ENCODE measurements around the gene TMA7. TPM values are rescaled to one million over a fixed set of nuclear protein-coding genes. Genes with fewer than 3 reads are reported as not detected.

Gene TMA7
- polyA plus RNA-seq, 1 experiment = 53.8 TPM

- peaks cover 3% of the 10 kb centered on the region; the same call in 1 of the 2 replicates for H3K36me3 ChIP-seq (ENCODE audit: control insufficient read depth, insufficient read depth, low read length)
- H3K27me3 ChIP-seq (ENCODE audit: control insufficient read depth, insufficient read depth, low read length) = no peaks in the 10 kb centered on the region
- no peak for TF ChIP-seq CTCF (IDR thresholded peaks at IDR 0.05; ENCODE audit: insufficient read depth, low read depth, low read length)
- DNase-seq (ENCODE audit: low read depth) = no peak
- CTCF ChIA-PET = interaction anchor here (3.7 kb wide), 1 partner anchor 41 kb away, joined by 39 read pairs; no protein-coding TSS in a partner anchor
- no peak overlapping the region for H3K4me3 ChIP-seq (ENCODE audit: low read depth, low read length)
- POLR2A ChIA-PET = interaction anchor here (1.0 kb wide), 1 partner anchor 115 kb away, joined by 3 read pairs; the partner anchor contains the start of gene PFKFB4
Observed at GRCh38 chr3:48441940-48442339, 1.9 kb downstream of the TMA7 start.

DNA sequence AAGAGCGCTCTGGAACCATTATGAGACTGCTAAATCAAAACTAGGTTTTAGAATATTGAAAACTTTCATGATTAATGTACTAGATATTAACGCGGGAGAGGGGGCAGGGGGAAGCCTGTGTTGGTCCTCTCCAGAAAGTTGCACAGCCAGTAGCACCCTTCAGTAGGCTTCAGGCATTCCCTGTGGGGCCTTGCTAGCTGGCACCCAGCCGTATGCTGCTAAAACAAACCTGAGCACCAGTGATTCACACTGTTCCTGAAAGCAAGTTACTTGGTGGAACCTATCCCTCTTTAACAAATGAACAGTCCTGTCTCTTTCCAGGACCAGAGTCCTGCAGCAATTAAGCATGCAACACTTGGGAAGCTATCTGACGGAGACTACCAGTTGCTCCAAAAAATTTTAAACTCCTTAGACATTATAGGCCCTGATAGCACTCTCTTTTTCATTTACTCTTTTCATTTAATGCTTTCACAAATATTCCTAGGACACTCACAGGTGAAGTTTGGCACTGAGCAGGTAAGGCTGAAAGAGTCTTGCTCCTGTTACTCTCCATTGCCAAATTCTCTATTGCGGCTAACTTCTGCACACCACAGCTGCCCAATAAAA lies 5.3 kb downstream of the TMA7 start:
- Histone ChIP-seq H3K27me3 (ENCODE audit: control insufficient read depth, insufficient read depth, low read length) (no peaks in the 10 kb centered on the region), H3K36me3 (ENCODE audit: control insufficient read depth, insufficient read depth, low read length) (peaks cover 3% of the 10 kb centered on the region; the same call in 1 of the 2 replicates), H3K4me3 (ENCODE audit: low read depth, low read length) (no peak overlapping the region)
- ChIA-PET POLR2A (interaction anchor here (0.6 kb wide), 1 partner anchor 15 kb away, joined by 3 read pairs; no protein-coding TSS in a partner anchor), CTCF (interaction anchor here (1.5 to 4.8 kb wide), 4 partner anchors 9 to 172 kb away, joined by 3 to 40 read pairs (median 6); no protein-coding TSS in a partner anchor)
- no peak for TF ChIP-seq CTCF (IDR thresholded peaks at IDR 0.05; ENCODE audit: insufficient read depth, low read depth, low read length)
- DNase-seq (ENCODE audit: low read depth) = no peak

- Histone ChIP-seq H3K36me3 (ENCODE audit: control insufficient read depth, insufficient read depth, low read length) (peaks cover 3% of the 10 kb centered on the region; the same call in 1 of the 2 replicates), H3K4me3 (ENCODE audit: low read depth, low read length) (peak overlapping the region; percentile 64), H3K27me3 (ENCODE audit: control insufficient read depth, insufficient read depth, low read length) (no peaks in the 10 kb centered on the region)
- DNase-seq (ENCODE audit: low read depth) = no peak
- ChIA-PET CTCF (interaction anchor here (1.2 to 4.8 kb wide), 5 partner anchors 10 to 190 kb away, joined by 3 to 40 read pairs (median 4); no protein-coding TSS in a partner anchor), POLR2A (interaction anchor here (0.6 kb wide), 1 partner anchor 146 kb away, joined by 3 read pairs; no protein-coding TSS in a partner anchor)
- no peak for TF ChIP-seq CTCF (IDR thresholded peaks at IDR 0.05; ENCODE audit: insufficient read depth, low read depth, low read length)
Observed at GRCh38 chr3:48446043-48446424, 6.0 kb downstream of the TMA7 start.

DNA sequence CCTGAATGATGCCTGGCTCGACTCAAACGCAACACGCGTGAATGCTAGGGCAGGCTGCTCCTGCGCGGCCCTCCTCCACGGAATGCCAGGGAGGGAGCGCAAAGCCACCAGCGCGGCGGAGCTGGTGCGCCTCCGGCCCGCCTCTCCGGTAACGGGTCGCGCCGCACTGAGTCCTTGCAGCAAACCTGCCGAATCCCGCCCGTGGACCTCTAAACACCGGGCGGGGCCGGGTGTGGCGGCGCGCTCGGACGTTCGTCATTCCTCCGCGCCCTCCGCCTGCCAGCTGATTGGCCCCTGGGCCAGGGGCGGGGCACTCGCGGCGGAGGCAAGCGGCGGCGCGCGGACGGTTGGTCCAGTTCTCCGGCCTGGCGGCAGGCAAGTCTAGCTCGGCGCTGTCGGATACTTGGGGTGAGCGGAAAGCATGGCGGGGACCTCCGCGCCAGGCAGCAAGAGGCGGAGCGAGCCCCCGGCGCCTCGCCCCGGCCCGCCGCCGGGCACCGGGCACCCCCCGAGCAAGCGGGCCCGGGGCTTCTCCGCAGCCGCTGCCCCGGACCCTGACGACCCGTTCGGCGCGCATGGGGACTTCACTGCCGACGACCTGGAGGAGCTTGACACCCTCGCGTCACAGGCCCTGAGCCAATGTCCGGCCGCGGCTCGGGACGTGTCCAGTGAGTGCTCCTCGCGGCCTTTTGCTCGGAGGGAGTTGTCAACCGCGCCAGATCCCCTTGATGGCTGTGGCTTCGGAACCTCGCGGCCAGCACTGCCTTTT lies 6.6 kb downstream of the TMA7 start, which contains the start of gene ATRIP:
TSS of gene ATRIP (plus strand) at position 313 of the 769 bp plus-strand sequence. CDS start at position 422, 109 bp downstream.
- H3K36me3 ChIP-seq (ENCODE audit: control insufficient read depth, insufficient read depth, low read length) = peaks cover 4% of the 10 kb centered on the region; the same call in 1 of the 2 replicates
- CTCF ChIA-PET = interaction anchor here (1.2 to 4.8 kb wide), 6 partner anchors 11 to 206 kb away, joined by 3 to 40 read pairs (median 4); partner anchors contain the start of gene ZNF589
- POLR2A ChIA-PET = interaction anchor here (0.6 to 0.7 kb wide), 3 partner anchors 110 to 1356 kb away, joined by 3 to 4 read pairs (median 3); partner anchors contain the start of gene INKA1

More for the DNA sequence above, 6.6 kb downstream of the TMA7 start, which contains the start of gene ATRIP:
- no peak for DNase-seq (ENCODE audit: low read depth)
- no peak for TF ChIP-seq CTCF (IDR thresholded peaks at IDR 0.05; ENCODE audit: insufficient read depth, low read depth, low read length)
- H3K27me3 ChIP-seq (ENCODE audit: control insufficient read depth, insufficient read depth, low read length) = no peaks in the 10 kb centered on the region
- H3K4me3 ChIP-seq (ENCODE audit: low read depth, low read length) = peak within 1 kb of the TSS; percentile 64

Data from BJ (cell line).